Endothelial cell of umbilical vein (primary cell): ENCODE results near the gene BOD1L1. TPM values are rescaled to one million over a fixed set of nuclear protein-coding genes. Genes with fewer than 3 reads are reported as not detected.

Source experiments
- BruUV-seq: library from RNA; stranded (reverse); fragments of 400-500 nt; replicated peaks from 2 replicates; lab custom pipeline; 2021; lab: Mats Ljungman, UMichigan
- CTCF ChIA-PET: fragments of 300-600, 350-600 bp; sonication (Branson Sonifier 250); formaldehyde crosslinking; loops from one replicate; lab custom pipeline; 2021; ENCODE audit warnings: antibody characterized with exemption, inconsistent platforms; lab: Charles Lee
- POLR2A ChIA-PET: fragments of 300-600, 350-600 bp; sonication (Branson Sonifier 250); formaldehyde crosslinking; loops from one replicate; lab custom pipeline; 2021; ENCODE audit warnings: antibody characterized with exemption, inconsistent platforms; lab: Charles Lee
- DNase-seq: peaks from one replicate; pipeline ENCODE4 v3.0.0-alpha.2; 2011; ENCODE audit warnings: low read depth, low spot score
- FAIRE-seq: peaks from 2 replicates; lab custom pipeline; 2011; peaks lifted over from hg19 to GRCh38; lab: Jason Lieb, UNC
- H2AFZ ChIP-seq: 2 replicates; pipeline ENCODE4 v1.6.0; 2012; ENCODE audit warnings: low read depth, low read length, control low read depth, inconsistent platforms
- H3K27ac ChIP-seq: 2 replicates; pipeline ENCODE4 v1.5.1; 2011; ENCODE audit warnings: low read depth, mild to moderate bottlenecking, control low read depth, low read length, moderate library complexity; ENCODE audit not compliant: insufficient read depth
- H3K27me3 ChIP-seq, 2 experiments: 2 replicates each; pipeline versions ENCODE4 v1.6.0 to v1.6.1; 2011; ENCODE audit warnings: low read length in 2 of 2, mixed read lengths in 1 of 2; ENCODE audit not compliant: control insufficient read depth in 2 of 2, insufficient read depth in 2 of 2
- H3K36me3 ChIP-seq, 2 experiments: 2 replicates in 1 of 2; 3 replicates in 1 of 2; pipeline ENCODE4 v1.5.1; 2011; ENCODE audit warnings: low read length in 2 of 2, mild to moderate bottlenecking in 1 of 2, moderate library complexity in 1 of 2; ENCODE audit not compliant: control insufficient read depth in 2 of 2, insufficient read depth in 2 of 2; ENCODE audit errors: extremely low read depth in 1 of 2
- H3K4me1 ChIP-seq: 3 replicates; pipeline ENCODE4 v1.5.1; 2011; ENCODE audit warnings: mild to moderate bottlenecking, low read length; ENCODE audit not compliant: control insufficient read depth, insufficient read depth; ENCODE audit errors: extremely low read depth
- H3K4me2 ChIP-seq: 2 replicates; pipeline ENCODE4 v1.6.1; 2011; ENCODE audit warnings: low read length, control low read depth, mixed read lengths; ENCODE audit not compliant: insufficient read depth
- H3K4me3 ChIP-seq, 3 experiments: fragments of 200-600 bp in 1 of 3; sonication (generic), shearing (Covaris generic) in 1 of 3; replicated peaks in 1 of 3; 2 replicates each; pipeline ENCODE4 v1.5.1; 2011 to 2016; ENCODE audit warnings: control low read depth in 3 of 3, low read length in 3 of 3, mild to moderate bottlenecking in 2 of 3, inconsistent platforms in 1 of 3, low read depth in 1 of 3, moderate library complexity in 1 of 3; ENCODE audit not compliant: insufficient read depth in 1 of 3
- H3K79me2 ChIP-seq: 2 replicates; pipeline ENCODE4 v1.6.0; 2012; ENCODE audit warnings: low read length, inconsistent platforms; ENCODE audit not compliant: control insufficient read depth, insufficient read depth
- H3K9ac ChIP-seq: replicated peaks from 2 replicates; pipeline ENCODE3; 2011; ENCODE audit warnings: low read length, control low read depth; ENCODE audit not compliant: insufficient read depth; ENCODE audit errors: extremely low read depth
- H3K9me1 ChIP-seq: replicated peaks from 3 replicates; pipeline ENCODE4 v1.6.0; 2011; ENCODE audit warnings: mild to moderate bottlenecking, low read length; ENCODE audit not compliant: control insufficient read depth, insufficient read depth; ENCODE audit errors: extremely low read depth
- H3K9me3 ChIP-seq: replicated peaks from 2 replicates; pipeline ENCODE4 v1.5.1; 2012; ENCODE audit warnings: low read length, inconsistent platforms; ENCODE audit not compliant: control insufficient read depth, insufficient read depth
- H4K20me1 ChIP-seq: replicated peaks from 2 replicates; pipeline ENCODE3; 2011; ENCODE audit warnings: mild to moderate bottlenecking, low read length; ENCODE audit not compliant: control insufficient read depth, insufficient read depth; ENCODE audit errors: extremely low read depth
- CTCF ChIP-seq, 2 donors: IDR thresholded peaks; 1 replicate in 1 of 2; 2 replicates in 1 of 2; pipeline ENCODE4 v1.5.1; 2011; ENCODE audit warnings: low read length in 2 of 2, mild to moderate bottlenecking in 2 of 2, moderate library complexity in 2 of 2, control low read depth in 1 of 2, inconsistent platforms in 1 of 2, low read depth in 1 of 2; ENCODE audit not compliant: insufficient read depth in 1 of 2; ENCODE audit errors: extremely low read depth in 1 of 2
- EZH2 ChIP-seq: IDR thresholded peaks from 2 replicates; pipeline ENCODE4 v1.6.1; 2012; ENCODE audit warnings: borderline replicate concordance, low read depth, mild to moderate bottlenecking, moderate library complexity, low read length, inconsistent platforms; ENCODE audit not compliant: severe bottlenecking
- GATA2 ChIP-seq: IDR thresholded peaks from 2 replicates; pipeline ENCODE4 v1.7.0; 2011; ENCODE audit warnings: low read depth, mild to moderate bottlenecking, moderate library complexity, mixed read lengths, low read length; ENCODE audit not compliant: insufficient read length, insufficient read depth
- JUN ChIP-seq: IDR thresholded peaks from 2 replicates; pipeline ENCODE4 v1.6.1; 2011; ENCODE audit warnings: borderline replicate concordance, low read depth; ENCODE audit not compliant: insufficient read length, insufficient read depth
- dilution Hi-C: fragments of 300-500 bp; cut with MboI; formaldehyde crosslinking; loops from one replicate; pipeline ENCODE4 v1.15.0; 2019; ENCODE audit warnings: low sequenced_read_pairs; ENCODE audit not compliant: extremely low pct_ligation_motif_present
- intact Hi-C: fragments of 100-400 bp; cut with micrococcal nuclease; formaldehyde crosslinking; loops from one replicate; pipeline ENCODE4 v1.10.0; 2022
- polyA plus RNA-seq, 4 experiments: library from polyadenylated mRNA; depleted of rRNA in 3 of 4; stranded (reverse) in 3 of 4; unstranded in 1 of 4; fragments of >200 nt; gene quantifications; 2 replicates each; pipeline versions ENCODE4 v1.2.1 to v1.2.3, GENCODE V29; 2011 to 2012; ENCODE audit warnings: missing spikeins in 1 of 4
- total RNA-seq: library from RNA; stranded (reverse); gene quantifications from 2 replicates; pipeline ENCODE4 v1.2.3, GENCODE V29; 2021

Gene BOD1L1
- total and polyA plus RNA-seq, 2 donors (not counting 3 experiments of a cell fraction or from before 2014, with no cell fraction given): 5.2 to 31.2 TPM

GRCh38 chr4:13542577-13543031, 84.9 kb downstream of the BOD1L1 start:
- Histone ChIP-seq H3K4me3 (no peak overlapping the region), H4K20me1 (no peaks in the 10 kb centered on the region), H3K4me2 (no peak overlapping the region), H3K36me3 (no peaks in the 10 kb centered on the region), H3K9me3 (no peaks in the 10 kb centered on the region), H3K9me1 (no peaks in the 10 kb centered on the region), H3K27ac (no peak overlapping the region), H3K27me3 (peaks cover 85 to 95% of the 10 kb centered on the region in 2 experiments), H3K9ac (no peak overlapping the region), H3K79me2 (no peaks in the 10 kb centered on the region), H3K4me1 (peaks cover 4% of the 10 kb centered on the region), H2AFZ (no peak overlapping the region)
- DNase-seq: no peak
- dilution Hi-C loops (no loop called here), intact Hi-C loops (no loop called here)
- no TSS peak for BruUV-seq
- POLR2A ChIA-PET: no interaction called here
- no peak for FAIRE-seq
- TF ChIP-seq CTCF (IDR thresholded peaks at IDR 0.05; ENCODE audit: extremely low read depth in 1 of 2, insufficient read depth in 1 of 2, low read depth in 1 of 2, low read length in 2 of 2) (no peak), EZH2 (peak; percentile 61)
- CTCF ChIA-PET: interaction anchor here (1.4 to 1.9 kb wide), 2 partner anchors 690 kb away, joined by 6 to 10 read pairs; no protein-coding TSS in a partner anchor

GRCh38 chr4:13541720-13542576, 85.6 kb downstream of the BOD1L1 start:
- BruUV-seq: no TSS peak
- DNase-seq (no peak), FAIRE-seq (no peak)
- Histone ChIP-seq H4K20me1 (no peaks in the 10 kb centered on the region), H3K36me3 (no peaks in the 10 kb centered on the region), H3K27me3 (peaks cover 87 to 95% of the 10 kb centered on the region in 2 experiments), H3K9ac (no peak overlapping the region), H3K27ac (no peak overlapping the region), H3K79me2 (no peaks in the 10 kb centered on the region), H3K4me3 (no peak overlapping the region), H2AFZ (no peak overlapping the region), H3K9me1 (no peaks in the 10 kb centered on the region), H3K9me3 (no peaks in the 10 kb centered on the region), H3K4me2 (no peak overlapping the region), H3K4me1 (peaks cover 4% of the 10 kb centered on the region)
- dilution Hi-C loops (no loop called here), intact Hi-C loops (no loop called here)
- ChIA-PET CTCF (interaction anchor here (1.9 kb wide), 1 partner anchor 689 kb away, joined by 10 read pairs; no protein-coding TSS in a partner anchor), POLR2A (no interaction called here)
- TF ChIP-seq GATA2 (no peak), CTCF (IDR thresholded peaks at IDR 0.05; ENCODE audit: extremely low read depth in 1 of 2, insufficient read depth in 1 of 2, low read depth in 1 of 2, low read length in 2 of 2) (peak in 1 of 2 donors; percentile 31), JUN (no peak), EZH2 (peak; percentile 87)
